ENCODE data around the gene PATE3.

PATE3 gene, protein sequence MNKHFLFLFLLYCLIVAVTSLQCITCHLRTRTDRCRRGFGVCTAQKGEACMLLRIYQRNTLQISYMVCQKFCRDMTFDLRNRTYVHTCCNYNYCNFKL

GRCh38 chr11:125787827-125788226 lies at the start of gene PATE3:
PATE3 (plus strand) TSS chr11:125788127; CDS start chr11:125788152, 25 bp downstream.
- TF ChIP-seq CTCF (IDR thresholded peaks at IDR 0.05; ENCODE audit: low read depth, low read length), result no peak
- no peak within 1 kb of the TSS for H3K4me3 ChIP-seq (replicated peaks in 1 of 2; ENCODE audit: low read depth in 2 of 2, low read length in 2 of 2)
- DNase-seq (ENCODE audit: low read depth in 2 of 2), result no peak

- no peak for DNase-seq (ENCODE audit: low read depth in 2 of 2)
- H3K4me3 ChIP-seq (replicated peaks in 1 of 2; ENCODE audit: low read depth in 2 of 2, low read length in 2 of 2), result no peak overlapping the region
- no peak for TF ChIP-seq CTCF (IDR thresholded peaks at IDR 0.05; ENCODE audit: low read depth, low read length)
These were observed 47.3 kb upstream of the PATE3 start for GRCh38 chr11:125740617-125741016.

GRCh38 chr11:125743681-125744080 lies 44.2 kb upstream of the PATE3 start:
- TF ChIP-seq CTCF (IDR thresholded peaks at IDR 0.05; ENCODE audit: low read depth, low read length), result no peak
- H3K4me3 ChIP-seq (replicated peaks in 1 of 2; ENCODE audit: low read depth in 2 of 2, low read length in 2 of 2), result no peak overlapping the region
- no peak for DNase-seq (ENCODE audit: low read depth in 2 of 2)

DNA sequence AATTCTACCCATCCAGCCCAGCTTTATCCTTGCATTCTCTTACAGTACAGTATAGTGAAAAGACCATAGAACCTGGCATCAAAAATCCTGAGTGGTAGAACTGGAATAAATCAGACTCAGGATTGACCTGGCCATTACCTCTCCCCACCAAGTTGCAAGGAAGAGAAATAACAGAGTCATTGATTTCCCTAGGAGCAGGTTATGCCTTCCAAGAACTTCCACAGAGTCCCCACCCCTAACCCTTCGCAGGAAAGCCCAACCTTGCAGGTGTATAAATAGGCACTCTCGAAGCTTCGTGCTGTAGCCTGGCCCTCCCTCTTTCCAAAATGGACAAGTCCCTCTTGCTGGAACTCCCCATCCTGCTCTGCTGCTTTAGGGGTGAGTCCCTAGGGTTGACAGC lies 41.9 kb upstream of the PATE3 start, which contains the start of gene PATE1:
PATE1 (plus strand) TSS at position 301 of the 400 bp plus-strand sequence; CDS start at position 327, 26 bp downstream.
- no peak for DNase-seq (ENCODE audit: low read depth in 2 of 2)
- no peak for TF ChIP-seq CTCF (IDR thresholded peaks at IDR 0.05; ENCODE audit: low read depth, low read length)

DNA sequence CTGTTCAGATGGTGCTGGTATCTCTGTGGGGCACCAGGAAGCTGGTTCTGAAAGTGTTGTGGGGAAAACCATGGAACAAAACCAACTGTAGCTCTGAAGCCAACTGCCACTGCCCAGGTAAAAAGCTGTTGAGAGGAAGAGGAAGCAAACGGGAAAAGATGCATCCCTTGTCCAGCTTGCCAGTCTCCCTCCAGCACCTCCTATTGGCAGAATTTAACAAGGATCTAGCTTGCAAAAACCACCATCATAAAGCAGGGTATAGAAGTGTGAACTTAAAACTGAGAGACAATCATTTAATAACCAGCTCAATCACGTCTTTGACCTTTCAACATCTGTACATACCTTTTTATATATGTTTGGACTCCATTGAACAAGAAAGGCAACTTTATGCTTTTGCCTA lies 37.3 kb upstream of the PATE3 start:
- no peak overlapping the region for H3K4me3 ChIP-seq (replicated peaks in 1 of 2; ENCODE audit: low read depth in 2 of 2, low read length in 2 of 2)
- TF ChIP-seq CTCF (IDR thresholded peaks at IDR 0.05; ENCODE audit: low read depth, low read length), result no peak
- no peak for DNase-seq (ENCODE audit: low read depth in 2 of 2)

More for the DNA sequence above, 41.9 kb upstream of the PATE3 start, which contains the start of gene PATE1:
- H3K4me3 ChIP-seq (replicated peaks in 1 of 2; ENCODE audit: low read depth in 2 of 2, low read length in 2 of 2), result no peak within 1 kb of the TSS

DNA sequence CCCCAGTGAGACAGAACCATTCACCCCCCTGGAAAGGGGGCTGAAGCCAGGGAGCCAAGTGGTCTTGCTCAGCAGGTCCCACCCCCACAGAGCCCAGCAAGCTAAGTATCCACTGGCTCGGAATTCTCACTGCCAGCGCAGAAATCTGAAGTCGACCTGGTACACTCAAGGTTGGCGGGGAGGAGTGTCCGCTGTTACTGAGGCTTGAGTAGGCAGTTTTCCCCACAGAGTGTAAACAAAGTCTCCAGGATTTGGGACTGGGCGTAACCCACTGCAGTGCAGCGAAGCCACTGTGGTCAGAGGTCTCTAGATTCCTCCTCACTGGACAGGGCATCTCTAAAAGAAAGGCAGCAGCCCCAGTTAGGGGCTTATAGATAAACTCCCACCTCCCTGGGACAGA lies 31.9 kb upstream of the PATE3 start:
- no peak overlapping the region for H3K4me3 ChIP-seq (replicated peaks in 1 of 2; ENCODE audit: low read depth in 2 of 2, low read length in 2 of 2)
- TF ChIP-seq CTCF (IDR thresholded peaks at IDR 0.05; ENCODE audit: low read depth, low read length), result no peak
- DNase-seq (ENCODE audit: low read depth in 2 of 2), result no peak

- H3K4me3 ChIP-seq (replicated peaks in 1 of 2; ENCODE audit: low read depth in 2 of 2, low read length in 2 of 2), result no peak overlapping the region
- TF ChIP-seq CTCF (IDR thresholded peaks at IDR 0.05; ENCODE audit: low read depth, low read length), result no peak
- no peak for DNase-seq (ENCODE audit: low read depth in 2 of 2)
These were observed 25.5 kb upstream of the PATE3 start for GRCh38 chr11:125762445-125762844.

Data from cardiac fibroblast (primary cell).